NCI-H2227 (cell line): ENCODE data around the gene CHERP.
"Not testable (repeated sequence)": the region's sequence is repeated elsewhere in the genome, so short reads cannot be mapped to it uniquely, and the experiment has no call there.

ENCODE experiments used
- DNase-seq: peaks from one replicate; lab custom pipeline; 2025; ENCODE audit not compliant: unreplicated experiment; lab: John Stamatoyannopoulos, UW

CHERP gene

GRCh38 chr19:16576690-16577530, 34.7 kb upstream of the CHERP start:
- no peak for DNase-seq

- DNase-seq = no peak
Observed at GRCh38 chr19:16575861-16576689, 33.8 kb upstream of the CHERP start.

GRCh38 chr19:16575282-16575681, 33.0 kb upstream of the CHERP start:
- DNase-seq = no peak

GRCh38 chr19:16573925-16574324, 31.7 kb upstream of the CHERP start:
- DNase-seq = no peak

GRCh38 chr19:16573296-16573695, 31.1 kb upstream of the CHERP start:
- no peak for DNase-seq

DNA sequence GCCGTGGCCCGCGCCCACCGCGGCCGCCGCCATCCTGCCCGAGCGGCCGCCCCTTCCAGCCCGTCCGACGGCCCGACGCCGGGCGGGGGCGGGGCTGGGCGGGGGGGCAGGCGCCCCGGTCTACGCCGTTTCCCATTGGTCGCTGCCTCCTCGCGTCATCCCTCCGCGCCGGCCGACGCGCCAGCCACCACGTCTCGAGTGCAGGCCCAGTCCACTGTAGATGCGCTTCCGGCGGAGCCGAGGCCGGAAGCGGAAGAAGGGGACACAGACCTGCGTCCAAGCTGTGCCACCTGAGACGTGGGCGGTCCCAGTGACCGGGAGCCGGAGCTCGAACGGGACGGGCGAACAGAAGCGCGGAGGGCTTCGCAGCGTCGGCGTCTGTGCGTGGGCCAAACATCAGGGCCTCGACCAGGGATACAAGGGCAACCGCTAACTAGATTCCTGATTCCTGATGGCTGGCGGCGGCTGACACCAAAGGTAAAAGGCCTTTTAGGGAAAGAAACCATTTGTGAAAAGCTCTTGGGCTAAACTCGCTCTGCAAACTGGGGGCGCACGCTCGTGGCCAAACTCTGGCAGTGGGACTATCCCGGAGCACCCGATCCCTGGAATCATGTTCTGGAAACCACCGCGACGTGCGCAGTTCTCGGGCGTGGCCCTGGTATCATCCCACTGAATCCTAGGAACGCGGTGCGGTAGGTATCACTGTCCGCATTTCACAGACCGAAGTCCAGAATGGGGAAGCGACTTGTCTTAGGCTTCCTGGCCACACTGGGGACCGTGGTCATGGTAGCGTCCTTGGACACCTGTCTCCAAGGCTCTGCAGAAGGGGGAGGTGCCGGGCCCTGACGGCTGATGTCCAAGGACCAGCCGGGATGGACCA, 30.3 kb upstream of the CHERP start, which contains the start of gene SLC35E1:
Gene SLC35E1, minus strand, starts transcription at position 84 of the 880 bp plus-strand sequence. Its CDS starts 51 bp downstream, at position 33.
- DNase-seq = peak; percentile 94

GRCh38 chr19:16571822-16572331, 29.6 kb upstream of the CHERP start:
- peak; percentile 43 for DNase-seq

DNA sequence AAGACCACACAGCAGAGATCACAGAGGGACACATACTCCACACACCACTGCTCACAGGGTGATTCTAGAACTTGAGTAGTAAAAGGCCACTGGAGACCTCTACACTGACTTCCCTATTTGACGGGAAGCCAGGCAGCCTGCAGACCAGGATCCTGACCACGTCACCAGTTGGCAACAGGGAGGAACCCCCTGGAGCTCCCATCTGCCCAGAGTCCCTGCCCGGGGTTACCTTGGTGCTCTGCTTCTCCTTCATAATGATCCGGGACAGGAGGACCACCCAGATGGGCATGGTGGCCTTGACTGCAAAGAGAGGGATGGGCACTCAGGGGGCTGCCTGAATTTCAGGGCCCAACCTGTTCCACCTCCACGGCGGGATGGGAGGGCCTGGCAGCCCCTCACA, 29.0 kb upstream of the CHERP start:
- no peak for DNase-seq

DNA sequence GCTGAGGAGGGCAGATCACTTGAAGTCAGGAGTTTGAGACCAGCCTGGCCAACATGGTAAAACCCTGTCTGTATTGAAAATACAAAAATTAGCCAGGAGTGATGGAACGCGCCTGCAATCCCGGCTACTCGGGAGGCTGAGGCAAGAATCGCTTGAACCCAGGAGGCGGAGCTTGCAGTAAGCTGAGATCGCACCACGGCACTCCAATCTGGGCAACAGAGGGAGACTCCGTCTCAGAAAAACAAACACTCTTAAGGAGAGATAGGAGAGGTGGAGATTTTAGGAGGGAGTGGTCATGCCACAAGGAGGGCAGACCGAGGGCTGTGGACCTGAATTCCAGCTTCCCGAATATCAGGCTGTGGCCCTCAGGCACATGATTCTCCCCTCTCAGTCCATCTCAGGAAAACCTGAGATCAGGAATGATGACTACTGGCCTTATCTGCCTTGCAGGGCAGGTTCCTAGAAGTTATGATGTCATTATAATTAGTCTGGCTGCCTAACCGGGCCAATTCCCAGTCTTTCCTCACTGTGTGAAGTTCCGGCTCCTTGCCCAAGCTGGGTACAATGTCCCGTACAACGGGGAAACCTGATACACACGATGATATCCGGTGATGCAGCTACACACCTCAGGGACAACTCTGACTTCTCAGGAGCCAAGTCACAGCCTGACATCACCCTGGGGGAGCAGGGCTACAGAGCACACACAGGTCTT, 27.5 kb upstream of the CHERP start:
- DNase-seq = no peak

- DNase-seq = no peak
Observed at GRCh38 chr19:16566702-16567101, 24.5 kb upstream of the CHERP start.

- DNase-seq = no peak
Observed at GRCh38 chr19:16566161-16566560, 23.9 kb upstream of the CHERP start.

- no peak for DNase-seq
Observed at GRCh38 chr19:16564842-16565241, 22.6 kb upstream of the CHERP start.

- no peak for DNase-seq
Observed at GRCh38 chr19:16562608-16563025, 20.4 kb upstream of the CHERP start.

- no peak for DNase-seq
Observed at GRCh38 chr19:16561382-16561781, 19.1 kb upstream of the CHERP start.

DNA sequence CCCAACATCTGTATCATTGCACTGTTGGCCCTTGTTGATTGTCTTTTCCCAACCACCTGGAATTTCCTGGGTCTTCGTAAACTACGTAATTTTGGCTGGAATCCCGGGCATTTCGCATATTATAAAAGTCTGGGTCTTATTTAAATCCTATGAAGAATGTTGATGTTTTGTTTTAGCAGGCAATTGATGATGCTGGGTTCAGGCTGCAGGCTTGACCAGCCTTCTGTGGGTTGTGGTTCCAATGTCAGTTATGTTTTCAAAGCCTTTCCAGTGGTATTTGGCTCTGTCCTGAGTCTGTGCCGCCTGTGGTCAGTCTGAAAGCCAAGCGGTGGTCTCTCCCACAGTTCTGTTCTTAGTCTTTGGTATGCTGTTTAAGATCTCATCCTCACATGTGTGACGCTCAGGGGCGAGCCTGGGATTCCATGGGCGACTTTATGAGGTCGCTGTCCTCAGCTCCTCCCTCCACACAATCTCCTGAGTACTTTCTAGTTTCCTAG, 17.6 kb upstream of the CHERP start:
- no peak for DNase-seq

- no peak for DNase-seq
Observed at GRCh38 chr19:16554776-16555175, 12.5 kb upstream of the CHERP start.

- not testable (repeated sequence) for DNase-seq
Observed at GRCh38 chr19:16551902-16552301, 9.7 kb upstream of the CHERP start.

DNA sequence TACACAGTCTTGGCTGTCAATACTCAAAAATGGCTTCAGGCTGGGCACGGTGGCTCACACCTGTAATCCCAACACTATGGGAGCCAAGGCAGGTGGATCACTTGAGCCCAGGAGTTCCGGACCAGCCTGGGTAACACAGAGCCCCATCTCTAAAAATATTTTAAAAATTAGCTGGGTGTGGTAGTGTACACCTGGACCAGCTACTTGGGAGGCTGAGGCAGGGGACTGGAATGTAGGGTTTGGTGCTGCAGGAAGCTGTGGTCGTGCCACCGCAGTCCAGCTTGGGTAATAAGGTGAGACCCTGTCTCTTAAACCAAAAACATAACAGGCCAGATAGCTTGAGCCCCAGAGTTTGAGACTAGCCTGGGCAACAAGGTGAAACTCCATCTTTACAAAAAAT, 6.7 kb upstream of the CHERP start:
- no peak for DNase-seq

GRCh38 chr19:16544473-16545231, 2.4 kb upstream of the CHERP start:
- no peak for DNase-seq
